Upper lobe of left lung (tissue), 6 donors: ENCODE data around the gene FLNB. TPM values are rescaled to one million over a fixed set of nuclear protein-coding genes. Genes with fewer than 3 reads are reported as not detected.

Experiments
- ATAC-seq, 2 donors: fragments of 200-7000 bp; cut with Tn5 transposase; one replicate each; pipeline ENCODE4 v1.9.1; 2022; ENCODE audit warnings: mild to moderate bottlenecking in 2 of 2, moderate library complexity in 2 of 2; ENCODE audit not compliant: low FRiP score in 2 of 2
- DNase-seq, 2 donors: peaks; one replicate each; pipeline ENCODE4 v3.0.0-alpha.2; 2019 to 2020
- H3K27ac ChIP-seq, 4 donors: fragments of 200-600 bp; sonication (generic); one replicate each; pipeline ENCODE4 v1.5.1; 2016 to 2019
- H3K27me3 ChIP-seq, 4 donors: fragments of 200-600 bp; sonication (generic); one replicate each; pipeline ENCODE4 v1.5.1; 2017 to 2019
- H3K36me3 ChIP-seq, 4 donors: fragments of 200-600 bp; sonication (generic); one replicate each; pipeline ENCODE4 v1.5.1; 2016 to 2019
- H3K4me1 ChIP-seq, 4 donors: fragments of 200-600 bp; sonication (generic); one replicate each; pipeline ENCODE4 v1.5.1; 2018 to 2019
- H3K4me3 ChIP-seq, 4 donors: fragments of 200-600 bp; sonication (generic); one replicate each; pipeline ENCODE4 v1.5.1; 2017 to 2019; ENCODE audit warnings: mild to moderate bottlenecking in 2 of 4, moderate library complexity in 1 of 4
- H3K9me3 ChIP-seq, 4 donors: fragments of 200-600 bp; sonication (generic); one replicate each; pipeline ENCODE4 v1.5.1; 2018 to 2019
- EP300 ChIP-seq, 4 donors: sonication (generic); formaldehyde crosslinking; IDR thresholded peaks; one replicate each; pipeline ENCODE4 v1.5.1; 2017; ENCODE audit warnings: antibody characterized with exemption in 4 of 4, control low read depth in 2 of 4
- POLR2A ChIP-seq, 4 donors: fragments of 450-650 bp; IDR thresholded peaks; one replicate each; pipeline ENCODE4 v1.5.1; 2016 to 2017; ENCODE audit warnings: antibody characterized with exemption in 4 of 4, mild to moderate bottlenecking in 2 of 4
- POLR2AphosphoS5 ChIP-seq, 2 donors: sonication (generic); formaldehyde crosslinking; IDR thresholded peaks; one replicate each; pipeline ENCODE4 v1.5.1; 2017; ENCODE audit warnings: antibody characterized with exemption in 2 of 2
- WGBS, 2 donors: methylation state at CpG; one replicate each; pipeline ENCODE4 v1.1.5; 2017 to 2018; 5-methylcytosine and 5-hydroxymethylcytosine counted together
- total RNA-seq, 6 donors: library from RNA; depleted of rRNA in 4 of 6; stranded (reverse); fragments of >200 nt in 4 of 6; gene quantifications; one replicate each; pipeline versions ENCODE4 v1.1.0 to v1.2.1, GENCODE V29; 2016 to 2021
- TF ChIP-seq, protein P1 (sequence below), 6 experiments: fragments of 450-650 bp in 4 of 6; fragments of 200-600 bp in 2 of 6; sonication (generic) in 2 of 6; IDR thresholded peaks; one replicate each; pipeline ENCODE4 v1.5.1; 2016 to 2019; ENCODE audit warnings: antibody characterized with exemption in 6 of 6
- donor health status: DM: no; HTN: no; CAD: no; lungs with moderate emphysema.
- donor health status: DM: no; HTN: yes; CAD: no; lungs with severe emphysema.

The FLNB gene
- total RNA-seq, 6 donors from 2014 or later, result 101 to 193 (median 127) TPM

DNA sequence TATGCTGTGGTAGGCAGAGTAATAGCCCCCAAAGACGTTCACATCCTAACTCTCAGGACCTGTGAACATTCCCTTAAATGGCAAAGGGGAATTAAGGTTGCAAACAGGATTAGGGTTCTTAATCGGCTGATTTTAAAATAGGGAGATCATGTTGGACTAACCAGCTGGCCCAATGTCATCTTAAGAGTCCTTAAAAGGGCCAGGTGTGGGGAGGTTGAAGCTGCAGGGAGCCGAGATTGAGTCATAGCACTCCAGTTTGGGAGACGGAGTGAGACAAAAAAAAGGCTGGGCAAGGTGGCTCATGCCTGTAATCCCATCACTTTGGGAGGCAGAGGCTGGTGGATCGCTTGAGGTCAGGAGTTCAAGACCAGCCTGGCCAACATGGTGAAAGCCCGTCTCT lies 1.6 kb upstream of the FLNB start:
- no peaks in the 10 kb centered on the region for H3K27me3 ChIP-seq

DNA sequence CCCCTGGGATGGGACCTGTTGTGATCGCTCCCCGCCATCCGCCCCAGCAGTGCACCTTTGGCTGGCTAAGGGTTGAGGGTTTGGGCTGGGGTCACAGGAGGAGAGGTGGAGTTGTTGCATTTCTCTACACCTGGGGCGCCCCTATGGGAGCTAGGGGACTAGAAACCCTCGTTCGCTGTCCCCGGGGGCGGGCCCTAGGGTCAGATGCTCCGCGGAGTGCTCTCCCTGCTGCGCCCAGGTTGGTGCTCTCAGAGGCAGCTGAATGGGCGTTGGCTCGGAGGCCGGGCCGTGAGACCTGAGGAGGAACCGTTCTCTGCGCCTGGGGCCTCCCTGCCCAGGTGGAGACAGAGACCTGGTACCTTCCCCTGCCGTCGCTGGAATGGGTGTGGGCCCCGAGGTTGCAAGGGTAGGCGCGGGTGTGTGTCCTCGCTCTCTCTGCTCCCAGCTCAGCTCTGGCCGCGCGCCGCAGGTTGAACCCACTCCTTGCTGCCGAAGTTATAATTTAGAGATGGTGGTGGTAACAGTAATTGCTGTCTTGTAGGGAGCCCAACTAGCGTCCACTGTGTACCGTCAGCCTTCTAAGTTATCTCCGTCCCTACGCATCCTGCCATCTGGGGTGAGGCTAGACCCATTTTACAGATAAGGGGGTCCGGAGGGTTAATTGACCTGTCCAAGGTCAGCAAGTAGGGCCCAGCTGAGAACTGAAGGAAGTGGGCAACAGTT lies 965 bp downstream of the FLNB start:
- H3K27me3 ChIP-seq, result no peaks in the 10 kb centered on the region
- no peaks in the 10 kb centered on the region for H3K36me3 ChIP-seq
- H3K9me3 ChIP-seq, result no peaks in the 10 kb centered on the region
- H3K4me1 ChIP-seq, result peaks cover 23 to 54% (median 42%) of the 10 kb centered on the region in 4 donors
- ATAC-seq, result peak; percentile 13 to 31
- peak; percentile 52 to 80 for DNase-seq
- H3K27ac ChIP-seq, result peak overlapping the region; percentile 57 to 84 (median 76)
- no peak for TF ChIP-seq POLR2A (IDR thresholded peaks at IDR 0.05)
- no peak for TF ChIP-seq POLR2AphosphoS5 (IDR thresholded peaks at IDR 0.05)
- TF ChIP-seq EP300 (IDR thresholded peaks at IDR 0.05), result no peak
- TF ChIP-seq, protein P1, sequence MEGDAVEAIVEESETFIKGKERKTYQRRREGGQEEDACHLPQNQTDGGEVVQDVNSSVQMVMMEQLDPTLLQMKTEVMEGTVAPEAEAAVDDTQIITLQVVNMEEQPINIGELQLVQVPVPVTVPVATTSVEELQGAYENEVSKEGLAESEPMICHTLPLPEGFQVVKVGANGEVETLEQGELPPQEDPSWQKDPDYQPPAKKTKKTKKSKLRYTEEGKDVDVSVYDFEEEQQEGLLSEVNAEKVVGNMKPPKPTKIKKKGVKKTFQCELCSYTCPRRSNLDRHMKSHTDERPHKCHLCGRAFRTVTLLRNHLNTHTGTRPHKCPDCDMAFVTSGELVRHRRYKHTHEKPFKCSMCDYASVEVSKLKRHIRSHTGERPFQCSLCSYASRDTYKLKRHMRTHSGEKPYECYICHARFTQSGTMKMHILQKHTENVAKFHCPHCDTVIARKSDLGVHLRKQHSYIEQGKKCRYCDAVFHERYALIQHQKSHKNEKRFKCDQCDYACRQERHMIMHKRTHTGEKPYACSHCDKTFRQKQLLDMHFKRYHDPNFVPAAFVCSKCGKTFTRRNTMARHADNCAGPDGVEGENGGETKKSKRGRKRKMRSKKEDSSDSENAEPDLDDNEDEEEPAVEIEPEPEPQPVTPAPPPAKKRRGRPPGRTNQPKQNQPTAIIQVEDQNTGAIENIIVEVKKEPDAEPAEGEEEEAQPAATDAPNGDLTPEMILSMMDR (IDR thresholded peaks at IDR 0.05), result no peak
- WGBS, 2 donors, result 18 to 41% methylated on average over 17 to 32 of the region's 33 CpGs
- H3K4me3 ChIP-seq, result peak overlapping the region; percentile 66 to 95 (median 86)

More for the DNA sequence above, 1.6 kb upstream of the FLNB start:
- Histone ChIP-seq H3K9me3 (no peaks in the 10 kb centered on the region), H3K4me1 (peaks cover 13 to 40% (median 30%) of the 10 kb centered on the region in 4 donors), H3K4me3 (no peak overlapping the region), H3K27ac (no peak overlapping the region), H3K36me3 (no peaks in the 10 kb centered on the region)
- no peak for TF ChIP-seq POLR2A (IDR thresholded peaks at IDR 0.05)
- no peak for TF ChIP-seq POLR2AphosphoS5 (IDR thresholded peaks at IDR 0.05)
- TF ChIP-seq EP300 (IDR thresholded peaks at IDR 0.05), result no peak
- TF ChIP-seq, protein P1 (IDR thresholded peaks at IDR 0.05), result no peak
- WGBS, 2 donors, result 66 to 69% methylated on average over 6 of the region's 6 CpGs
- no peak for DNase-seq
- no peak for ATAC-seq

DNA sequence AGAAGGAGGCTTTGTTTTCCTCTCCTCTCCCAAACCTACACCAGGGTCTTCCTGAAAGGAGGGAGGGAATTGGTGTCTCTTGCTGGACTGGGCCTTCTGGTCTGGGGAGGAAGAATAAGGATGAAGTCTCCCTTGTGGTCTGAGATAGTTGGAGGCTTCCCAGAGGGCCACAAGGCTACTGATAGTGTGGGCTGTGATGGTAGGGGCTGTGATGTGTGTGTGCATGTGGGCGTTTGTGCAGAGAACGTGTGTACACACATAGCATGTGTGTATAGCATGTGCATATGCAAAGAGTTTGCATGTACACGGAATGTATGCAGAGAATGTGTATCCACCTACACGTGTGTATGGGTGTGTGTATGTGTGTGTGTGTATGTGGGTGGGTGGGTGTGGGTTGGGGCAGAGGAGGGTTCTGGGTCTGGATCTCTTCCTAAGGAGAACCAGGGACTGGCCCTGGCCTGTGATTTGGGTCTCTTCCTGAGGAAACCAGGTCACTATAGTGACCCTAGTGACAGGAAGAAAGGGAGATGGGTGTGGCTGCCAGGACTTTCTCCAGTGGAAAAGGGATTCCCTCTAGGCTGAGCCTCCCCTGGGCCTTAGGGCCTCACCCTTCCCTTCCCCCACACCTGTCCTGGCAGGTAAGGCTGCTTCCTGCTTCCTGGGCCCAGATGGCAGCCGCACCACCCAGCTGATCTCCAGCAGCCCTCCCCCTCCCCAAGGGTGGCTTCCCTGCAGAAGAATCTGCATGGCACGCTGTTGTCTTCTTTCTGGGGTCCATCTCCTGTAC lies 1.7 kb downstream of the FLNB start:
- DNase-seq (peak in 1 of 2 donors; percentile 78), ATAC-seq (peak in 1 of 2 donors; percentile 64)
- 42 to 55% methylated on average over 6 of the region's 6 CpGs for WGBS, 2 donors
- Histone ChIP-seq H3K27me3 (no peaks in the 10 kb centered on the region), H3K27ac (peak overlapping the region; percentile 57 to 84 (median 76)), H3K4me1 (peaks cover 27 to 57% (median 45%) of the 10 kb centered on the region in 4 donors), H3K4me3 (peak overlapping the region; percentile 66 to 95 (median 86)), H3K36me3 (no peaks in the 10 kb centered on the region), H3K9me3 (no peaks in the 10 kb centered on the region)
- TF ChIP-seq POLR2A (IDR thresholded peaks at IDR 0.05) (no peak), EP300 (IDR thresholded peaks at IDR 0.05) (no peak), POLR2AphosphoS5 (IDR thresholded peaks at IDR 0.05) (peak in 1 of 2 donors; percentile 45)
- TF ChIP-seq, protein P1 (IDR thresholded peaks at IDR 0.05), result no peak

DNA sequence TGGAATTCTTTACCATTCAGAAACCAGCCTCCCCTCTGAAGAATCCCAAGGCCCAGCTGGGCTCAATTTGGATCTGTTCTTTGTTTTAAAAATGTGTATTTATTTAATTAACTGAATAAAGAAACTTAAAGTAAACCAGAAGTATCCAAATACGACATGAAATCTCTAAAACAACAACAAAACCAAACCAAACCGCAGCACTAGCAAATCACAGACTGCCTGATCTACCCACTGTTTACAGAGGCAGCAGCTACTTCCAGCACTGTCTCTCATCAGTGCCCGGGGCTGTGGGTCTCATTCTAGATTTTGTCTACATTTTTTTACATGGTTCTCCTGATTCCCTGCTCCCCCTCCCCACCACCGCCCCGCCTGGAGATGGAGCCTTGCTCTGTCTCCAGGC lies 2.3 kb downstream of the FLNB start:
- ATAC-seq (no peak), DNase-seq (no peak)
- peak overlapping the region; percentile 57 to 84 (median 76) for H3K27ac ChIP-seq
- no peaks in the 10 kb centered on the region for H3K9me3 ChIP-seq
- WGBS, 2 donors, result 61% methylated on average over 5 of the region's 5 CpGs
- no peaks in the 10 kb centered on the region for H3K36me3 ChIP-seq
- TF ChIP-seq, protein P1 (IDR thresholded peaks at IDR 0.05), result no peak
- H3K4me3 ChIP-seq, result peak overlapping the region in 2 of 4 donors; percentile 90 to 95
- H3K4me1 ChIP-seq, result peaks cover 27 to 57% (median 45%) of the 10 kb centered on the region in 4 donors
- no peaks in the 10 kb centered on the region for H3K27me3 ChIP-seq
